Adrenal gland (tissue), 12 donors: ENCODE measurements around the gene EFNA2. TPM values are rescaled to one million over a fixed set of nuclear protein-coding genes. Genes with fewer than 3 reads are reported as not detected.

Source experiments
- DNase-seq, 7 donors: peaks; one replicate each; pipeline ENCODE4 v3.0.0-alpha.2; 2019 to 2020
- H3K27ac ChIP-seq, 5 donors: fragments of 200-600 bp; sonication (generic) in 4 of 5; 1 replicate in 3 of 5; 2 replicates in 2 of 5; pipeline versions ENCODE4 v1.5.1 to v1.8.0; 2016 to 2020; ENCODE audit warnings: mild to moderate bottlenecking in 1 of 5
- H3K27me3 ChIP-seq: fragments of 200-600 bp; 2 replicates; pipeline ENCODE4 v1.8.0; 2021
- H3K36me3 ChIP-seq, 2 donors: fragments of 200-600 bp; replicated peaks in 1 of 2; 1 replicate in 1 of 2; 2 replicates in 1 of 2; pipeline versions ENCODE4 v1.5.1 to v1.8.0; 2018 to 2022
- H3K4me1 ChIP-seq, 2 donors: fragments of 200-600 bp; replicated peaks in 1 of 2; 1 replicate in 1 of 2; 2 replicates in 1 of 2; pipeline versions ENCODE4 v1.5.1 to v1.8.0; 2018 to 2021
- H3K4me3 ChIP-seq, 4 donors: fragments of 200-600 bp; sonication (generic) in 3 of 4; one replicate each; pipeline ENCODE4 v1.5.1; 2016 to 2018
- H3K9me3 ChIP-seq, 3 donors: fragments of 200-600 bp; sonication (generic) in 1 of 3; replicated peaks in 1 of 3; 1 replicate in 2 of 3; 2 replicates in 1 of 3; pipeline versions ENCODE4 v1.5.1 to v1.8.0; 2016 to 2021
- CTCF ChIP-seq, 6 experiments: fragments of 450-650 bp in 4 of 6; fragments of 200-600 bp in 2 of 6; sonication (generic) in 1 of 6; IDR thresholded peaks; 1 replicate in 5 of 6; 2 replicates in 1 of 6; pipeline versions ENCODE4 v1.5.1 to v1.8.0; 2016 to 2021; ENCODE audit warnings: antibody characterized with exemption in 6 of 6, mild to moderate bottlenecking in 2 of 6, moderate library complexity in 1 of 6
- POLR2A ChIP-seq, 2 donors: fragments of 450-650 bp; IDR thresholded peaks; one replicate each; pipeline ENCODE4 v1.6.1; 2017; ENCODE audit warnings: antibody characterized with exemption in 2 of 2, mild to moderate bottlenecking in 2 of 2, moderate library complexity in 1 of 2
- WGBS, 4 donors: extraction: QIAGEN DNeasy Blood & Tissue Kit in 2 of 4; methylation state at CpG; one replicate each; pipeline versions ENCODE4 v1.1.5 to v1.1.7; 2013 to 2017; 5-methylcytosine and 5-hydroxymethylcytosine counted together
- intact Hi-C, 2 donors: fragments of 100-400 bp; cut with DNase I; formaldehyde crosslinking; loops; one replicate each; pipeline versions ENCODE4 v1.14.1 to v1.15.0; 2022 to 2023
- polyA plus RNA-seq, 3 donors: library from polyadenylated mRNA; stranded (reverse); fragments of 200-250 nt in 2 of 3; fragments of 350-450 nt in 1 of 3; fragmentation: Illumina TruSeq in 1 of 3; extraction: RNeasy Lipid Tissue Mini Kit (QIAGEN cat#74804) in 1 of 3; gene quantifications; one replicate each; pipeline ENCODE4 v1.2.3, GENCODE V29; 2013 to 2014
- total RNA-seq, 9 donors: library from RNA; depleted of rRNA in 4 of 9; stranded (reverse); fragments of >200 nt in 4 of 9; fragments of 120-200 nt in 1 of 9; fragmentation: NEBNext Ultra II Directional in 1 of 9; extraction: Animal tissue kit (Norgen Biotek cat#: 25700) in 1 of 9; gene quantifications; one replicate each; pipeline versions ENCODE4 v1.1.0 to v1.2.4, GENCODE V29; 2013 to 2023
- donor health status: healthy with polysubstance abuse.
- donor health status: Bipolar disorder and iron deficiency.
- donor health status: DM: yes; HTN: yes; CAD: no.
- donor health status: DM: no; HTN: no; CAD: no.
- donor health status: DM: no; HTN: no; CAD: no.
- donor health status: DM: yes; HTN: yes; CAD: no.

EFNA2 gene
- total and polyA plus RNA-seq, 12 donors: 0.11 TPM; not detected in 11

GRCh38 chr19:1268226-1269064 is 17.2 kb upstream of the EFNA2 start:
- no peak for TF ChIP-seq CTCF (IDR thresholded peaks at IDR 0.05)
- TF ChIP-seq POLR2A (IDR thresholded peaks at IDR 0.05): no peak
- Histone ChIP-seq H3K36me3 (peaks cover 0 to 30% of the 10 kb centered on the region in 2 donors), H3K9me3 (no peaks in the 10 kb centered on the region), H3K4me1 (peaks cover 51 to 75% of the 10 kb centered on the region in 2 donors), H3K27ac (peak overlapping the region; percentile 26 to 100 (median 99)), H3K4me3 (no peak overlapping the region), H3K27me3 (no peaks in the 10 kb centered on the region)
- intact Hi-C loops: loop anchor here in 1 of 2 donors (2.0 kb wide), 1 partner anchor 24 kb away; no protein-coding TSS in a partner anchor
- 49 to 56% (median 54%) methylated on average over 25 to 40 of the region's 40 CpGs for WGBS, 4 donors
- peak in 5 of 7 donors; percentile 14 to 72 (median 46) for DNase-seq

DNA sequence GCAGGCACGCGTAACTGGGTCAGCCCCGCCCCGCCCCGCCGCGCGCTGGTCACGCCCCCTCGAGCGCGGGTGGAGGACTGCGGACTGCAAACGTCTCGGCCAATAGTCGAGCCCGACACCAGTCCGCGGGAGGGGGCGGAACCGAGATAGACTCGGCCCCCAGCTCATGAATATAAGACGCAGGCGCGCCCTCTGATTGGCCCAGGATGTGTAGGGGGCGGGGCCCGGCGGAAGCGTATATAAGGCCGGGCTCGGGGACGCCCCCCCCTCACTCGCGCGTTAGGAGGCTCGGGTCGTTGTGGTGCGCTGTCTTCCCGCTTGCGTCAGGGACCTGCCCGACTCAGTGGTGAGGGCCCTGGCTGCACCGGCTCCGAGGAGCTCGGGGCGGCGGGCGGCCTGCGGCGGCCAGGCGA is 16.6 kb upstream of the EFNA2 start, which contains the start of gene CIRBP:
Gene CIRBP (plus strand): TSS at position 268 of the 413 bp plus-strand sequence. CDS start 1,602 bp downstream, outside the sequence.
- WGBS, 4 donors: 0 to 1% (median 0%) methylated on average over 18 to 50 of the region's 50 CpGs; no CpG with 5 or more reads in 1 of the 4 donors
- DNase-seq: peak; percentile 100
- H3K4me3 ChIP-seq: peak within 1 kb of the TSS; percentile 36 to 84 (median 56)
- no peaks in the 10 kb centered on the region for H3K9me3 ChIP-seq
- peaks cover 0 to 36% of the 10 kb centered on the region in 2 donors for H3K36me3 ChIP-seq
- TF ChIP-seq CTCF (IDR thresholded peaks at IDR 0.05) (no peak), POLR2A (IDR thresholded peaks at IDR 0.05) (peak; percentile 97 to 99)
- no peaks in the 10 kb centered on the region for H3K27me3 ChIP-seq
- H3K27ac ChIP-seq: peak within 1 kb of the TSS; percentile 89 to 100 (median 99)
- intact Hi-C loops: loop anchor here in 1 of 2 donors (2.0 kb wide), 1 partner anchor 24 kb away; no protein-coding TSS in a partner anchor
- H3K4me1 ChIP-seq: peaks cover 56 to 81% of the 10 kb centered on the region in 2 donors

DNA sequence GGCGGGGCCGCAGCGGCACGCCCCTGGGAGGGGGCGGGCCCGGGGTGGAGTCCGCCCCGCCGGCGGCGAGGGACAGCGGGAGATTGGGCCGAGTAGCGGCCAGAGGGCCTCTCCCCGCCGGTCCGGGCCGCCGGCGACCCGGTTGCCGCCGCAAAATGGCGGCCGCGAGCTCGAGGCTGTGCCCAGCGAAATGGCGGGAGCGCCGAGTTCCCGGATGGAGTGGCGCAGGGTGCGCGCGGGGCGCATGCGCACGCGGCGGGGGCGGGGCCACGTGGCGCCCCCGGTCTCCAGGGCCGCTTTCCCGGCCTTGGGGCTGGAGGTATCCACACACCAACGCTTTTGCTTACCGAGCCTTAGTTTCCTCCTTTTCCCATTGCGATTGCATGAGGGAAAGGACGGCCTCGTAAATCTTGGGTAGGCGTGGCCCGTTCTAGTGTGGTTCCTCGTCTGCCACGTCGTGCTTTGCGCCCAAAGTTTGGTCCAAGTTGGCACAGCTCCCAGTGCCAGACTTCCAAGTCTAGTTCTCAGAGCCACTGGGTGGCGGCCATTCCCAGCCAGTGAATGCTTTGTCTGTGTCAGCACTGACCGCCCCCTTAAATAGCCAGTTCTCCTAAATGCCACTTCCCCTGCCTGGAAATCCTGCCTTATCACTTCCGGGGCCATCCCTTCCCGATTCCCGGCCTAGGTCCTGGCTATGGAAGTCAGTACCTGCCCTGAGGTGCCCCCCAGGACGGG is 16.0 kb upstream of the EFNA2 start:
- Histone ChIP-seq H3K36me3 (peaks cover 0 to 42% of the 10 kb centered on the region in 2 donors), H3K27ac (peak overlapping the region; percentile 89 to 100 (median 99)), H3K4me1 (peaks cover 62 to 87% of the 10 kb centered on the region in 2 donors), H3K27me3 (no peaks in the 10 kb centered on the region), H3K4me3 (peak overlapping the region; percentile 36 to 84 (median 56)), H3K9me3 (no peaks in the 10 kb centered on the region)
- TF ChIP-seq POLR2A (IDR thresholded peaks at IDR 0.05) (peak in 1 of 2 donors; percentile 54), CTCF (IDR thresholded peaks at IDR 0.05) (no peak)
- 0 to 1% (median 1%) methylated on average over 2 to 64 of the region's 64 CpGs for WGBS, 4 donors
- DNase-seq: peak; percentile 90 to 96 (median 94)
- intact Hi-C loops: loop anchor here (2.0 to 10.0 kb wide), 2 partner anchors 25 to 165 kb away; partner anchors contain the start of gene RPS15 (in 1 of the 2)
